K562 (cell line): Measurements from ENCODE around the gene DIP2B. TPM values are rescaled to one million over a fixed set of nuclear protein-coding genes. Genes with fewer than 3 reads are reported as not detected.

ENCODE experiments used
- KAT7 ChIP-seq: sonication (generic); formaldehyde crosslinking; IDR thresholded peaks from 2 replicates; pipeline ENCODE4 v1.8.0; 2022; ENCODE audit warnings: missing genetic modification reagents, mild to moderate bottlenecking, borderline replicate concordance
- SMAD1 ChIP-seq: fragments of 150-350 bp; IDR thresholded peaks from 2 replicates; pipeline ENCODE4 v1.6.1; 2014; ENCODE audit warnings: low read length, low read depth; ENCODE audit not compliant: partially characterized antibody
- ZBED1 ChIP-seq: IDR thresholded peaks from 2 replicates; pipeline ENCODE4 v1.6.1; 2014
- polyA plus RNA-seq, 8 experiments: library from polyadenylated mRNA; depleted of rRNA in 4 of 8; stranded (reverse) in 5 of 8; unstranded in 3 of 8; fragments of >200 nt; fragmentation: Nextera tagmentation in 2 of 8; fragmentation: Illumina TruSeq in 1 of 8; extraction: Ambion mirVana in 2 of 8; extraction: Trizol in 1 of 8; gene quantifications; 2 replicates each; pipeline versions ENCODE4 v1.2.1 to v1.2.3, GENCODE V29; 2011 to 2014; ENCODE audit warnings: inconsistent platforms in 1 of 8, missing spikeins in 1 of 8
- total RNA-seq, 7 experiments: library from RNA; depleted of rRNA in 6 of 7; stranded (reverse); fragments of >200 nt in 6 of 7; fragmentation: Illumina TruSeq in 2 of 7; extraction: Trizol in 2 of 7; gene quantifications; 2 replicates each; pipeline versions ENCODE4 v1.2.1 to v1.2.3, GENCODE V29; 2011 to 2021; ENCODE audit warnings: low replicate concordance in 1 of 7
- TF ChIP-seq, protein P1 (sequence below): fragments of 450-650 bp; IDR thresholded peaks from 2 replicates; pipeline ENCODE4 v1.6.1; 2016; ENCODE audit warnings: mild to moderate bottlenecking
- TF ChIP-seq, protein P2 (sequence below): fragments of 250-450 bp; sonication (Bioruptor Pico); IDR thresholded peaks from 2 replicates; pipeline ENCODE4 v1.5.0; 2021
- TF ChIP-seq, protein P3 (sequence below): IDR thresholded peaks from 2 replicates; pipeline ENCODE4 v1.6.1; 2012; ENCODE audit warnings: low read depth, low read length, improper control_type of control experiment, borderline replicate concordance

DIP2B gene
- total and polyA plus RNA-seq, 9 of the 15 experiments (the other 6 are each of a cell fraction or from before 2014, with no cell fraction given), result 4.6 to 26.1 (median 18.8) TPM

DNA sequence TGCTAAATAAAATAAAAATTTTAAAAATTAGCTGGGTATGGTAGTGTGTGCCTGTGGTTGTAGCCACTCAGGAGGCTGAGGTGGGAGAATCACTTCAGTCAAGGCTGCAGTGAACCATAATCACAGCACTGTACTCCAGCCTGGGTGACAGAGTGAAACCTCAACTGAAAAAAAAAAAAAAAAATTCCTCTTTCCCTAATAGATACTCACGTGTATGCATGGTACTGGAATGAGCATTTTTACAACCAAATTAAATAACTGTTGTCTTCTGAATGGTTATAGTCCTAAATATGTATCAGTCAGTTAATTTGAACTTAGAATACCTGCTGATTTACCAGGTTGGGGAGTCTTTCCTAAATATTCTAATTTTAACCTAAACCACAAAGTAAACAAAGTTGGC is 160.8 kb downstream of the DIP2B start (continued):
- TF ChIP-seq, protein P1, sequence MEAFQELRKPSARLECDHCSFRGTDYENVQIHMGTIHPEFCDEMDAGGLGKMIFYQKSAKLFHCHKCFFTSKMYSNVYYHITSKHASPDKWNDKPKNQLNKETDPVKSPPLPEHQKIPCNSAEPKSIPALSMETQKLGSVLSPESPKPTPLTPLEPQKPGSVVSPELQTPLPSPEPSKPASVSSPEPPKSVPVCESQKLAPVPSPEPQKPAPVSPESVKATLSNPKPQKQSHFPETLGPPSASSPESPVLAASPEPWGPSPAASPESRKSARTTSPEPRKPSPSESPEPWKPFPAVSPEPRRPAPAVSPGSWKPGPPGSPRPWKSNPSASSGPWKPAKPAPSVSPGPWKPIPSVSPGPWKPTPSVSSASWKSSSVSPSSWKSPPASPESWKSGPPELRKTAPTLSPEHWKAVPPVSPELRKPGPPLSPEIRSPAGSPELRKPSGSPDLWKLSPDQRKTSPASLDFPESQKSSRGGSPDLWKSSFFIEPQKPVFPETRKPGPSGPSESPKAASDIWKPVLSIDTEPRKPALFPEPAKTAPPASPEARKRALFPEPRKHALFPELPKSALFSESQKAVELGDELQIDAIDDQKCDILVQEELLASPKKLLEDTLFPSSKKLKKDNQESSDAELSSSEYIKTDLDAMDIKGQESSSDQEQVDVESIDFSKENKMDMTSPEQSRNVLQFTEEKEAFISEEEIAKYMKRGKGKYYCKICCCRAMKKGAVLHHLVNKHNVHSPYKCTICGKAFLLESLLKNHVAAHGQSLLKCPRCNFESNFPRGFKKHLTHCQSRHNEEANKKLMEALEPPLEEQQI, result no peak
- TF ChIP-seq KAT7 (CRISPR knock-in tag), result no peak
- no peak for TF ChIP-seq ZBED1
- no peak for TF ChIP-seq SMAD1
- TF ChIP-seq, protein P2, sequence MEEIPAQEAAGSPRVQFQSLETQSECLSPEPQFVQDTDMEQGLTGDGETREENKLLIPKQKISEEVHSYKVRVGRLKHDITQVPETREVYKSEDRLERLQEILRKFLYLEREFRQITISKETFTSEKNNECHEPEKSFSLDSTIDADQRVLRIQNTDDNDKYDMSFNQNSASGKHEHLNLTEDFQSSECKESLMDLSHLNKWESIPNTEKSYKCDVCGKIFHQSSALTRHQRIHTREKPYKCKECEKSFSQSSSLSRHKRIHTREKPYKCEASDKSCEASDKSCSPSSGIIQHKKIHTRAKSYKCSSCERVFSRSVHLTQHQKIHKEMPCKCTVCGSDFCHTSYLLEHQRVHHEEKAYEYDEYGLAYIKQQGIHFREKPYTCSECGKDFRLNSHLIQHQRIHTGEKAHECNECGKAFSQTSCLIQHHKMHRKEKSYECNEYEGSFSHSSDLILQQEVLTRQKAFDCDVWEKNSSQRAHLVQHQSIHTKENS (CRISPR knock-in tag), result no peak
- TF ChIP-seq, protein P3, sequence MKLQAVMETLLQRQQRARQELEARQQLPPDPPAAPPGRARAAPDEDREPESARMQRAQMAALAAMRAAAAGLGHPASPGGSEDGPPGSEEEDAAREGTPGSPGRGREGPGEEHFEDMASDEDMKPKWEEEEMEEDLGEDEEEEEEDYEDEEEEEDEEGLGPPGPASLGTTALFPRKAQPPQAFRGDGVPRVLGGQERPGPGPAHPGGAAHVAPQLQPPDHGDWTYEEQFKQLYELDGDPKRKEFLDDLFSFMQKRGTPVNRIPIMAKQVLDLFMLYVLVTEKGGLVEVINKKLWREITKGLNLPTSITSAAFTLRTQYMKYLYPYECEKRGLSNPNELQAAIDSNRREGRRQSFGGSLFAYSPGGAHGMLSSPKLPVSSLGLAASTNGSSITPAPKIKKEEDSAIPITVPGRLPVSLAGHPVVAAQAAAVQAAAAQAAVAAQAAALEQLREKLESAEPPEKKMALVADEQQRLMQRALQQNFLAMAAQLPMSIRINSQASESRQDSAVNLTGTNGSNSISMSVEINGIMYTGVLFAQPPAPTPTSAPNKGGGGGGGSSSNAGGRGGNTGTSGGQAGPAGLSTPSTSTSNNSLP, result no peak
